ENCODE results near the gene TECRL.

Gene TECRL

DNA sequence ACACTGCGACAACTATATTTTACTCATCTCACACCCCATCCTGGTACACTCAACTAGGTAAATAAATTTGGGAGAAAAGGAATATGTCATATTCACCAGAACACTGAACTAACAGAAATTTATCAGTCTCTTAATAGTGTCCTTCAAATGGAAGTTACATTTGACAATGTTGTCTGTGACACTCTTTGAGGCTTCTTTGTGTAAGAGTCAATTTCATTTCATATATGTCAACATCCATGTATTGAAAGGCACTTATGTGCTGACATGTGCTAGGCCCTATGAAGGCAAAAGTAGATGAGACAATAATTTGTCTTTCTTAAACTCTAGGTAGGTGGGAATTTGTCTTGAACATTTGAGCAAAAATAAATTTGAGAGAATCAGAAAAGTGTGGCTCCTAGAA lies 82.0 kb downstream of the TECRL start:
- no peak for DNase-seq (ENCODE audit: low read depth in 2 of 2)

DNA sequence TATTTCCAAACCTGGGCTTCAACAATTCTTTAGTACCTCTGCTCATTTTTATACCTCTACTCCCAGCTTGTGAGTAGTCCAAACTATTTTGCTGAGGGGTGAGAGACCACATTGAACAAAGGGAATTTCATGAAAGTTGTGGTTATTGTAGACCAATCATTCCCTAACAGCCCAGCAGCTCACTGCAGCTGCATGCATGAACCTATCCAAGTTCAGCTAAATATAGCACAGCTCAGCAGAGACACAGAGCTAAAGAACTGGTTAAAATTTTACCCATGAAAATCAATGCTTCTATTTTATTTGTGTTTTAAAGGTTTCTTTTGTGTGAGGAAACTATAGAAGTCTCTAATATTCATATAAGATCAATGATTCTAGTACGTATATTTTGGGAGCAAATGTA lies 82.7 kb downstream of the TECRL start:
- no peak for DNase-seq (ENCODE audit: low read depth in 2 of 2)

DNA sequence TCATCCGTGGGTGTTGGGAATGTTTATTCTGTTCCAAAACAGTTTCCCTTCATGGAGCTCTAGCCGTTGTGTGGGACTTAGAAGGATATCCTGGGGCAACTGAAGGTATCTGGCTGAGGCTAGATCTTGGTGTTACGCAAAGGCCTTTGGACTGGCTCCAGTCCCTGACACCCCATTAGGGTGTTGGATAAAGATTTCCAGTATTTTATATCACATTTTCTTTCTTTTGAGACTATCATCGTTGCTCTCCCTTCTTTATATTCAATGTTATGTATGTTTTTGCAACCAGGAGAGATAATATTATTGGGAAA lies 103.0 kb downstream of the TECRL start:
- no peak for DNase-seq (ENCODE audit: low read depth in 2 of 2)

DNA sequence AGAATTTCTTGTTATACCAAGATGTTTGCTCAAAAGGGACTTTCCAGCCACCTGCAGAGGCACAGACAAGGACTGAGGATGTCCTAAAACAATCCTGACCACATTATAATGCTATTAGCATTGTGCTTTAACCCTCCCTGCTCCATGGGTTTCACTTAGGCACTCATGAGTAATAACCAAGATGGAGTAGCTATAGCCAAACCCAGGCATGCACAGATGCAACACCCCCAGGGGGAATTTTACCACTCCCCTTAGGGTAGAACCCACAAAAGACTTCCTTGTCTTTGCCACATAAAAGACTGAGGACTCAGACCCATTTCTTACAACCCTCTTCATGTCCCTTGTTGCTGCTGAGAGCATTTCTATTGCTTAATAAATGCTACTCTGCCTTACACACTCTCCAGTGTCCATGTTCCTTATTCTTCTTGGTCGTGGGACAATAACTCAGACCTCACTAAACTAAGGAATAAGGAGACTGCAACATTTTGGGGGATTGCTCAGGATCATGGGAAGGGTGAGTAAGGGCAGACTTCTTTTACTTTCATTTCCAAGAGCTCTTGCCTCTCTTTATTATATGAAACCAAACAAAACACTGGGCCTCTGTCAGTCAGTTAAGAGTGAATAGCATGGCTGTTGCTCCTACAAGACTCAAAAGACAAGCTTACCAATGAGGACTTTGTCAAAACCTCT lies 103.5 kb downstream of the TECRL start:
- no peak for DNase-seq (ENCODE audit: low read depth in 2 of 2)

DNA sequence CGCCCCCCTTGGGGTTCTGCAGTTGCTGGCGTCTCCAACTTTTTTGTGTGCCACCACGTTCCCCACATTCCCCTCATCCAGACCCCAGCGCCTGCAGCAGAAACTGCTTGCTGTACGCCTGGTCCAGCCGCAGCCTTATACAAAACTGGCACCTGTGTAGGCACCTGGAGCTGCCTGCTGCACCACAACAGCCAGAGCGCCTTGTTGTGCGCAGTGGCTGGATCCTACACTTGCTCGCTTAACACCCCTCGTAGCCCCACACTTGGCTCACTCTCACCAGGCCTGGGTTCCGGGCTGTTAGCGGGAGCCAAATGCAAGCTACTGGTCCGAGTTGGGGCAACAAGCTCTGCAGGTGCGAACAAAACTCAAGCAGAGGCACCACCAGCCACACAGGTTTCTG lies 136.8 kb downstream of the TECRL start:
- no peak for DNase-seq (ENCODE audit: low read depth in 2 of 2)

DNA sequence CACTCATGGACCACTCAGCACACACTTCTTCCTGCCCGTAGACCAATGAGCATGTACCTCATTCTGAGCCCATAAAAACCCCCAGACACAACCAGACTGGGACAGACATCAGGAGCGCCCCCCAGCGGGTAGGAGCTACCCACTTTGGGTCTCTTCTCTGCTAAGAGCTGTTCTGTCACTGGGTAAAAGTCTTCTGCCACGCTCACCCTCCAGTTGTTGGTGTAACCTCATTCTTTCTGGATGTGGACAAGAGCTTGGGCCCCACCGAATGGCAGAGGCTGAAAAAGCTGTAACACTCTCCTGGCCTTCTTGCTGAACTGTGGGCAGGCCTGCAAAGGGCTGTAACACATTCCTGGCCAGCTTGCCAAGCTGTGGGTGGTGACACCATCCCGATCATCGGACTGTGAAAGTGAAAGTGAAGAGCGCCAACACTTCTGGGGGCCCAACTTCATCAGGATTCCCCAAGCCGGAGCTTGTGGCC lies 137.6 kb downstream of the TECRL start:
- no peak for DNase-seq (ENCODE audit: low read depth in 2 of 2)

DNA sequence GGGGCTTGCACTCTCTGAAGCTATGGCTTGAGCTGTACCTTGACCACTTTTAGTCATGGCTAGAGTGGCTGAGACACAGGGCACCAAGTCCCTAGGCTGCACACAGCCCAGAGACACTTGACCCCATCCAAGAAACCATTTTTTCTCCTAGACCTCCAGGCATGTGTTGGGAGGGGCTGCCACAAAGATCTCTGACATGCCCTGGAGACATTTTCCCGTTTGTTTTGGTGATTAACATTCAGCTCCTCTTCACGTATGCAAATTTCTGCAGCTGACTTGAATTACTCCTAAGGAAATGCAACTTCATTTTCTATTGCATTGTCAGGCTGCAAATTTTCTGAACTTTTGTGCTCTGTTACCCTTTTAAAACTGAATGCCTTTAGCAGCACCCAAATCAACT lies 142.6 kb downstream of the TECRL start:
- DNase-seq (ENCODE audit: low read depth in 2 of 2) = no peak

DNA sequence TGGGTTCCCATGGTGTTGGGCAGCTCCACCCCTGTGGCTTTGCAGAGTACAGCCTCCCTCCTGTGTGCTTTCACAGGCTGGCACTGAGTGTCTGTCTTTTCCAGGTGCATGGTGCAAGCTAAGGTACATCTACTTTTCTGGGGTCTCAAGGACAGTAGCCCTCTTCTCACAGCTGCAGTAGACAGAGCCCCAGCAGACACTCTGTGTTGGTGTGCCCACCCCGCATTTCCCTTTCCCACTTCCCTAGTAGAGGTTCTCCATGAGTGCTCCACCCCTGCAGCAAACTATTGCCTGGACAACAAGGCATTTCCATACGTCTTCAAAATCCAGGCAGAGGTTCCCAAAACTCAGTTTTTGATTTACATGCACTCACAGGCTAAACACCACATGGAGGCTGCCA lies 143.0 kb downstream of the TECRL start:
- DNase-seq (ENCODE audit: low read depth in 2 of 2) = no peak

DNA sequence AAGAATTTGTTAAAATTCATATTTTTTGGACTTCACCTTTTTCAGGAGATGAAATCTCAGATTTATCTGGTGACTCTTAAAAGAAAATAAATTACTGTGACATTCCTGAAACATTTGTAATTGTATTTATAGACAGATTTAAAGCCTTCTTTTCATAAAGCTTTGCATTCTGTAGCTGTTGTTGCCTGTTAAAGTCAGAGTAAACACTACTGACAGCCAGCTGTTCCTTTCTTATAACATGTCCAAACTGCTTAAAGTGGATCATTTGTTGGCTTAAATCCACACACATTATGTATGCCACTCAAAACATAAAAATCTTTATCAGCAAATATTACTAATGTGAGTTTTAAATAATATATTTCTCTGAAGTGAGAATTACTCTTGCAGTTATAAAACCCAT lies 157.5 kb downstream of the TECRL start:
- DNase-seq (ENCODE audit: low read depth in 2 of 2) = no peak

DNA sequence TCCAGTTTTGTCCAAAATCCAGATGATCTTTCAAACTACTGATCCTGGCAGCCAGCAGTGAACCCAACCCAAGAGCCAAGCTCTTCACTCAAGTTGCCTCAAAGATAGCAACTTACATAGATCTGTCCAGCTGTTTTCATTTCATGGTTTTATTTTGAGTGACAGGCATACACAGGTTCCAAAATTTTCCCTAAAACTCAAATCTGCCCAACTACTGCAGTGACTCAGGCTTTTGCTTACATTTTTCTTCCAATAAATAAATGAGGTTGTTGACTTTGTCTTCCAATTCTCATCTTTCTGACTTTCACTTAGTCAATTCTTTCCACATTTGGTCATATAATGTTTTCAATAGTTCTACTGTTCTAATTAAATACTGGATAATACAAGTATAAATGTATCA lies 158.8 kb downstream of the TECRL start:
- DNase-seq (ENCODE audit: low read depth in 2 of 2) = no peak

DNA sequence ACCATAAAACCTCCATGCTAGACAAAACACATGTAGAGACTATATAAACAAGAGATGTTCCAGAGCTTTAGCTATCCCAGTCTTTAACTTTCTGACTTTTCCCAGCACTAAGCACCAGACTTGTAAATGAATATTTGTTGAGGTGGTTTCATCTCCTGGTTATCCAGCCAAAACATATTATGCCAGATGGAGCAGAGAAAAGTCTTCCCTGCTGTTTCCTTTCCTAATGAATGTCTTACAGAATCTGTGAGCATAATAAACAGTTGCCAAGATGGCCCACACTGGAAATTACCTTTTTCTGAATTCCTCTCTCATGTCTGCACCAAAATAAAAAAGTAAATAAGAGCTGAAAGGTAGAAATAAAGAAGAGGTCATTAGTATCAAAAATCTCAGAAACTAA lies 159.2 kb downstream of the TECRL start:
- no peak for DNase-seq (ENCODE audit: low read depth in 2 of 2)

DNA sequence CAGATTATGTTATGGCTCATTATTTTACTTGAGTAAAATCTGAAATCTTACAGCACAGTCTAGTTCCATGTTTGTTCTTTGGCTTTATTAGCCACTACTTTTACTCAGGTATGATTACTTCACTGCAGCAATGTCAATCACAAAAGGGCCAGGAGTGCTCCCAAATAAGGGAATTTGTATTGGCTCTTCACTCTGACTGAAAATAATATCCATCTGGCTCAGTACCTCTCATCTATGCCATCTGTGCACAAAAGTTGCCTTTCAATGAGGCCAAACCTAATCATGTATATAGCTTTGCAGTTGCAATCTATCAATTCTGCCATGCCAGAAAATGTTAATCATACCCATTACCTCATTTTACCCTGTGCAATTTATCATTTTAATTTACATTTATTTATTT lies 161.1 kb downstream of the TECRL start:
- DNase-seq (ENCODE audit: low read depth in 2 of 2) = no peak

DNA sequence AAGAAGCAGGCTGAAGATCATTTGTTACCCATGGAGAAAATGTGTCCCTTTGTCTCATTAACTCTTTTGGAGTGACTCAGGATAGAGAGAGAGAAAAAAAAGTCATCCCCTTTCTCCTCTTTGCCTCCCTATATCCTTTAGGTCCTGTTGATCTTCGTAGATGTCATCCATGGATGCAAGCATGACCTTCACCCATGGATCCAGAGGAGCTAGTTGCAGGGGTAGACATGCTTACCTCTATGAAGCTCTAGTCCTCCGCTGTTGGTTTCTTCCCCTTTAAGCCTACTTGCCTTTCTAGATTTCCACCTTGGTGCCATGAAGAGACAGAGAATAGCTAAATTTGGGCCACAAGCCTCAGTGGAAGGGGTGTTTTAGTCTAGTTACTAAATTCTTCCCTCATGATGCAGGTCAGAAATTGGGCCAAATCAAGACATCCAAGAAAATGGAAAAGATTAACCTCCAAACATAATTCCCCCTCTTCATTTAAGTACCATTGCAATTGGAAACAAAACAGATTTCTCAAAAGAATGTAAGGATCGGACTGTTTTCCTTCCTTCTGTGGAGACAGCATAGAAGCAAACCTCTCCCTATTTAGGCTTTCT lies 178.4 kb downstream of the TECRL start:
- no peak for DNase-seq (ENCODE audit: low read depth in 2 of 2)

Data from stimulated activated CD8-positive, alpha-beta memory T cell treated with anti-CD3 and anti-CD28 coated beads, Interleukin-7, amount 100 ng/mL, for 4 hours (primary cell).